Uterus (tissue), 4 donors: Measurements from ENCODE around the gene SRPK3. TPM values are rescaled to one million over a fixed set of nuclear protein-coding genes. Genes with fewer than 3 reads are reported as not detected.

Source experiments
- DNase-seq, 2 donors: peaks; one replicate each; pipeline ENCODE4 v3.0.0-alpha.2; 2019 to 2020
- H3K27ac ChIP-seq, 2 donors: fragments of 200-600 bp; sonication (generic); 1 replicate in 1 of 2; 2 replicates in 1 of 2; pipeline ENCODE4 v1.5.1; 2016 to 2018
- H3K27me3 ChIP-seq, 2 donors: fragments of 200-600 bp; sonication (generic); one replicate each; pipeline ENCODE4 v1.5.1; 2018 to 2019; ENCODE audit warnings: control low read depth in 1 of 2
- H3K36me3 ChIP-seq, 2 donors: fragments of 200-600 bp; sonication (generic); one replicate each; pipeline ENCODE4 v1.5.1; 2019; ENCODE audit warnings: control low read depth in 1 of 2
- H3K4me1 ChIP-seq, 2 donors: fragments of 200-600 bp; sonication (generic); one replicate each; pipeline ENCODE4 v1.5.1; 2018 to 2019; ENCODE audit warnings: control low read depth in 1 of 2
- H3K4me3 ChIP-seq, 2 donors: fragments of 200-600 bp; sonication (generic); 1 replicate in 1 of 2; 2 replicates in 1 of 2; pipeline ENCODE4 v1.5.1; 2018 to 2019; ENCODE audit warnings: mild to moderate bottlenecking in 1 of 2
- H3K9me3 ChIP-seq, 2 donors: fragments of 200-600 bp; sonication (generic); one replicate each; pipeline ENCODE4 v1.5.1; 2019; ENCODE audit warnings: control low read depth in 1 of 2
- CTCF ChIP-seq, 4 experiments: fragments of 200-600 bp in 2 of 4; fragments of 450-650 bp in 2 of 4; sonication (generic) in 2 of 4; IDR thresholded peaks; one replicate each; pipeline ENCODE4 v1.5.1; 2016 to 2019; ENCODE audit warnings: antibody characterized with exemption in 4 of 4, mild to moderate bottlenecking in 2 of 4, moderate library complexity in 1 of 4
- POLR2A ChIP-seq, 2 donors: fragments of 450-650 bp; IDR thresholded peaks; one replicate each; pipeline ENCODE4 v1.6.1; 2016; ENCODE audit warnings: antibody characterized with exemption in 2 of 2, mild to moderate bottlenecking in 1 of 2, moderate library complexity in 1 of 2
- intact Hi-C: fragments of 100-400 bp; cut with DNase I; formaldehyde crosslinking; loops from one replicate; pipeline ENCODE4 v1.15.1; 2023; ENCODE audit warnings: low total_unique reads
- total RNA-seq, 4 donors: library from RNA; depleted of rRNA in 3 of 4; stranded (reverse); fragments of >200 nt in 3 of 4; gene quantifications; one replicate each; pipeline versions ENCODE4 v1.1.0 to v1.2.4, GENCODE V29; 2014 to 2023
- donor health status: DM: yes; HTN: yes; CAD: no.

Gene SRPK3
- total RNA-seq, 4 donors from 2014 or later: 0.76 to 13.8 (median 5.5) TPM

GRCh38 chrX:153829549-153829798, 48.6 kb downstream of the SRPK3 start:
- peak in 1 of 2 donors; percentile 16 for DNase-seq
- H3K27me3 ChIP-seq: no peaks in the 10 kb centered on the region
- H3K9me3 ChIP-seq: no peaks in the 10 kb centered on the region
- TF ChIP-seq POLR2A (IDR thresholded peaks at IDR 0.05): no peak
- TF ChIP-seq CTCF (IDR thresholded peaks at IDR 0.05): no peak
- H3K4me1 ChIP-seq: no peaks in the 10 kb centered on the region
- intact Hi-C loops: no loop called here
- peak overlapping the region; percentile 30 to 37 for H3K4me3 ChIP-seq
- no peak overlapping the region for H3K27ac ChIP-seq
- no peaks in the 10 kb centered on the region for H3K36me3 ChIP-seq

GRCh38 chrX:153829799-153830639, 49.2 kb downstream of the SRPK3 start, which contains the start of gene PDZD4:
Gene PDZD4 (minus strand): TSS chrX:153830544. CDS start chrX:153830298, 246 bp downstream.
- no peak within 1 kb of the TSS for H3K27ac ChIP-seq

GRCh38 chrX:153830640-153831428, 50.0 kb downstream of the SRPK3 start:
- DNase-seq: no peak
- Histone ChIP-seq H3K4me1 (no peaks in the 10 kb centered on the region), H3K9me3 (no peaks in the 10 kb centered on the region), H3K27me3 (no peaks in the 10 kb centered on the region), H3K27ac (no peak overlapping the region), H3K4me3 (no peak overlapping the region), H3K36me3 (no peaks in the 10 kb centered on the region)
- intact Hi-C loops: no loop called here
- no peak for TF ChIP-seq POLR2A (IDR thresholded peaks at IDR 0.05)
- TF ChIP-seq CTCF (IDR thresholded peaks at IDR 0.05): no peak

More at GRCh38 chrX:153829799-153830639, 49.2 kb downstream of the SRPK3 start, which contains the start of gene PDZD4:
- no peaks in the 10 kb centered on the region for H3K9me3 ChIP-seq
- intact Hi-C loops: no loop called here
- H3K4me1 ChIP-seq: no peaks in the 10 kb centered on the region
- H3K27me3 ChIP-seq: no peaks in the 10 kb centered on the region
- TF ChIP-seq POLR2A (IDR thresholded peaks at IDR 0.05): no peak
- no peak for TF ChIP-seq CTCF (IDR thresholded peaks at IDR 0.05)
- no peaks in the 10 kb centered on the region for H3K36me3 ChIP-seq
- H3K4me3 ChIP-seq: peak within 1 kb of the TSS; percentile 30 to 37
- DNase-seq: no peak

GRCh38 chrX:153831429-153832150, 50.7 kb downstream of the SRPK3 start:
- no peaks in the 10 kb centered on the region for H3K36me3 ChIP-seq
- no peak for DNase-seq
- H3K9me3 ChIP-seq: no peaks in the 10 kb centered on the region
- H3K4me1 ChIP-seq: no peaks in the 10 kb centered on the region
- H3K4me3 ChIP-seq: no peak overlapping the region
- intact Hi-C loops: no loop called here
- no peak overlapping the region for H3K27ac ChIP-seq
- no peak for TF ChIP-seq POLR2A (IDR thresholded peaks at IDR 0.05)
- no peak for TF ChIP-seq CTCF (IDR thresholded peaks at IDR 0.05)
- no peaks in the 10 kb centered on the region for H3K27me3 ChIP-seq
